HepG2 (cell line): ENCODE results near the gene CLDN19. TPM values are rescaled to one million over a fixed set of nuclear protein-coding genes. Genes with fewer than 3 reads are reported as not detected.
A peak's percentile ranks its signal among the peaks of the same experiment; 100 is the strongest.

Source experiments
- BCL6 ChIP-seq: IDR thresholded peaks from 2 replicates; pipeline ENCODE4 v1.6.1; 2016; ENCODE audit warnings: missing genetic modification reagents, missing compliant biosample characterization
- CENPBD1 ChIP-seq: sonication (generic); formaldehyde crosslinking; IDR thresholded peaks from 2 replicates; pipeline ENCODE4 v1.8.0; 2022; ENCODE audit warnings: missing genetic modification reagents, low read depth, mild to moderate bottlenecking, borderline replicate concordance
- HMG20A ChIP-seq: IDR thresholded peaks from 2 replicates; pipeline ENCODE4 v1.6.1; 2016; ENCODE audit warnings: borderline replicate concordance
- HOXA3 ChIP-seq: sonication (generic); formaldehyde crosslinking; IDR thresholded peaks from 2 replicates; pipeline ENCODE4 v1.5.0; 2020; ENCODE audit warnings: missing genetic modification reagents
- KIAA2018 ChIP-seq: sonication (generic); formaldehyde crosslinking; IDR thresholded peaks from 2 replicates; pipeline ENCODE4 v1.5.0; 2020; ENCODE audit warnings: mild to moderate bottlenecking, missing genetic modification reagents, borderline replicate concordance
- NCOA5 ChIP-seq: sonication (generic); formaldehyde crosslinking; IDR thresholded peaks from 2 replicates; pipeline ENCODE4 v1.4.0; 2020; ENCODE audit warnings: missing genetic modification reagents
- SMYD3 ChIP-seq: sonication (generic); formaldehyde crosslinking; IDR thresholded peaks from 2 replicates; pipeline ENCODE4 v1.8.1; 2023; ENCODE audit warnings: mild to moderate bottlenecking, missing genetic modification reagents
- WIZ ChIP-seq: sonication (generic); formaldehyde crosslinking; IDR thresholded peaks from 2 replicates; pipeline ENCODE4 v1.5.1; 2020; ENCODE audit warnings: mild to moderate bottlenecking, missing genetic modification reagents
- ZFP91 ChIP-seq: sonication (generic); formaldehyde crosslinking; IDR thresholded peaks from 2 replicates; pipeline ENCODE4 v1.9.0; 2022; ENCODE audit warnings: missing genetic modification reagents, mild to moderate bottlenecking, borderline replicate concordance
- ZNF430 ChIP-seq: sonication (generic); formaldehyde crosslinking; IDR thresholded peaks from 2 replicates; pipeline ENCODE4 v1.9.0; 2021; ENCODE audit warnings: mild to moderate bottlenecking, missing genetic modification reagents
- ZNF687 ChIP-seq: sonication (generic); formaldehyde crosslinking; IDR thresholded peaks from 2 replicates; pipeline ENCODE4 v1.5.1; 2020; ENCODE audit warnings: mild to moderate bottlenecking, missing genetic modification reagents, moderate library complexity
- polyA plus RNA-seq, 8 experiments: library from polyadenylated mRNA; depleted of rRNA in 3 of 8; stranded (reverse) in 7 of 8; unstranded in 1 of 8; fragments of >200 nt; fragmentation: Illumina TruSeq in 4 of 8; extraction: Trizol in 4 of 8; gene quantifications; 2 replicates each; pipeline versions ENCODE4 v1.2.1 to v1.2.3, GENCODE V29; 2011 to 2016; ENCODE audit warnings: low read depth in 4 of 8, missing spikeins in 1 of 8, mixed read lengths in 1 of 8; ENCODE audit not compliant: insufficient read depth in 1 of 8
- total RNA-seq, 5 experiments: library from RNA; depleted of rRNA; stranded (reverse); fragments of >200 nt; fragmentation: Illumina TruSeq; extraction: Trizol; gene quantifications; 2 replicates each; pipeline ENCODE4 v1.2.3, GENCODE V29; 2016; ENCODE audit warnings: low read depth in 1 of 5

Gene CLDN19
- total and polyA plus RNA-seq, 2 of the 13 experiments (the other 11 are each of a cell fraction or from before 2014, with no cell fraction given): 5.0 to 7.6 TPM

- TF ChIP-seq CENPBD1 (CRISPR knock-in tag) (no peak), WIZ (CRISPR knock-in tag) (no peak), HOXA3 (CRISPR knock-in tag) (no peak), ZNF687 (no peak), KIAA2018 (CRISPR knock-in tag) (no peak), HMG20A (CRISPR knock-in tag) (no peak), BCL6 (CRISPR knock-in tag) (0 out of 2 replicates have a peak, but pooled peaks have one; percentile 19), ZFP91 (CRISPR knock-in tag) (no peak), NCOA5 (CRISPR knock-in tag) (no peak), ZNF430 (CRISPR knock-in tag) (peak; percentile 73; the same call in 1 of the 2 replicates), SMYD3 (CRISPR knock-in tag) (no peak)
These were observed 26.1 kb upstream of the CLDN19 start (continued) for GRCh38 chr1:42765832-42766740.
